Endothelial cell of umbilical vein (primary cell): ENCODE measurements around the gene LYPD4. TPM values are rescaled to one million over a fixed set of nuclear protein-coding genes. Genes with fewer than 3 reads are reported as not detected.

Source experiments
- BruUV-seq: library from RNA; stranded (reverse); fragments of 400-500 nt; replicated peaks from 2 replicates; lab custom pipeline; 2021; lab: Mats Ljungman, UMichigan
- CTCF ChIA-PET: fragments of 300-600, 350-600 bp; sonication (Branson Sonifier 250); formaldehyde crosslinking; loops from one replicate; lab custom pipeline; 2021; ENCODE audit warnings: antibody characterized with exemption, inconsistent platforms; lab: Charles Lee
- POLR2A ChIA-PET: fragments of 300-600, 350-600 bp; sonication (Branson Sonifier 250); formaldehyde crosslinking; loops from one replicate; lab custom pipeline; 2021; ENCODE audit warnings: antibody characterized with exemption, inconsistent platforms; lab: Charles Lee
- DNase-seq: peaks from one replicate; pipeline ENCODE4 v3.0.0-alpha.2; 2011; ENCODE audit warnings: low read depth, low spot score
- FAIRE-seq: peaks from 2 replicates; lab custom pipeline; 2011; peaks lifted over from hg19 to GRCh38; lab: Jason Lieb, UNC
- H2AFZ ChIP-seq: 2 replicates; pipeline ENCODE4 v1.6.0; 2012; ENCODE audit warnings: low read depth, low read length, control low read depth, inconsistent platforms
- H3K27ac ChIP-seq: 2 replicates; pipeline ENCODE4 v1.5.1; 2011; ENCODE audit warnings: low read depth, mild to moderate bottlenecking, control low read depth, low read length, moderate library complexity; ENCODE audit not compliant: insufficient read depth
- H3K27me3 ChIP-seq, 2 experiments: 2 replicates each; pipeline versions ENCODE4 v1.6.0 to v1.6.1; 2011; ENCODE audit warnings: low read length in 2 of 2, mixed read lengths in 1 of 2; ENCODE audit not compliant: control insufficient read depth in 2 of 2, insufficient read depth in 2 of 2
- H3K36me3 ChIP-seq, 2 experiments: 2 replicates in 1 of 2; 3 replicates in 1 of 2; pipeline ENCODE4 v1.5.1; 2011; ENCODE audit warnings: low read length in 2 of 2, mild to moderate bottlenecking in 1 of 2, moderate library complexity in 1 of 2; ENCODE audit not compliant: control insufficient read depth in 2 of 2, insufficient read depth in 2 of 2; ENCODE audit errors: extremely low read depth in 1 of 2
- H3K4me1 ChIP-seq: 3 replicates; pipeline ENCODE4 v1.5.1; 2011; ENCODE audit warnings: mild to moderate bottlenecking, low read length; ENCODE audit not compliant: control insufficient read depth, insufficient read depth; ENCODE audit errors: extremely low read depth
- H3K4me2 ChIP-seq: 2 replicates; pipeline ENCODE4 v1.6.1; 2011; ENCODE audit warnings: low read length, control low read depth, mixed read lengths; ENCODE audit not compliant: insufficient read depth
- H3K4me3 ChIP-seq, 3 experiments: fragments of 200-600 bp in 1 of 3; sonication (generic), shearing (Covaris generic) in 1 of 3; replicated peaks in 1 of 3; 2 replicates each; pipeline ENCODE4 v1.5.1; 2011 to 2016; ENCODE audit warnings: control low read depth in 3 of 3, low read length in 3 of 3, mild to moderate bottlenecking in 2 of 3, inconsistent platforms in 1 of 3, low read depth in 1 of 3, moderate library complexity in 1 of 3; ENCODE audit not compliant: insufficient read depth in 1 of 3
- H3K79me2 ChIP-seq: 2 replicates; pipeline ENCODE4 v1.6.0; 2012; ENCODE audit warnings: low read length, inconsistent platforms; ENCODE audit not compliant: control insufficient read depth, insufficient read depth
- H3K9ac ChIP-seq: replicated peaks from 2 replicates; pipeline ENCODE3; 2011; ENCODE audit warnings: low read length, control low read depth; ENCODE audit not compliant: insufficient read depth; ENCODE audit errors: extremely low read depth
- H3K9me1 ChIP-seq: replicated peaks from 3 replicates; pipeline ENCODE4 v1.6.0; 2011; ENCODE audit warnings: mild to moderate bottlenecking, low read length; ENCODE audit not compliant: control insufficient read depth, insufficient read depth; ENCODE audit errors: extremely low read depth
- H3K9me3 ChIP-seq: replicated peaks from 2 replicates; pipeline ENCODE4 v1.5.1; 2012; ENCODE audit warnings: low read length, inconsistent platforms; ENCODE audit not compliant: control insufficient read depth, insufficient read depth
- H4K20me1 ChIP-seq: replicated peaks from 2 replicates; pipeline ENCODE3; 2011; ENCODE audit warnings: mild to moderate bottlenecking, low read length; ENCODE audit not compliant: control insufficient read depth, insufficient read depth; ENCODE audit errors: extremely low read depth
- FOS ChIP-seq: IDR thresholded peaks from 2 replicates; pipeline ENCODE4 v1.6.1; 2011; ENCODE audit warnings: mild to moderate bottlenecking, low read length, moderate library complexity, borderline replicate concordance; ENCODE audit not compliant: insufficient read depth
- dilution Hi-C: fragments of 300-500 bp; cut with MboI; formaldehyde crosslinking; loops from one replicate; pipeline ENCODE4 v1.15.0; 2019; ENCODE audit warnings: low sequenced_read_pairs; ENCODE audit not compliant: extremely low pct_ligation_motif_present
- intact Hi-C: fragments of 100-400 bp; cut with micrococcal nuclease; formaldehyde crosslinking; loops from one replicate; pipeline ENCODE4 v1.10.0; 2022
- polyA plus RNA-seq, 4 experiments: library from polyadenylated mRNA; depleted of rRNA in 3 of 4; stranded (reverse) in 3 of 4; unstranded in 1 of 4; fragments of >200 nt; gene quantifications; 2 replicates each; pipeline versions ENCODE4 v1.2.1 to v1.2.3, GENCODE V29; 2011 to 2012; ENCODE audit warnings: missing spikeins in 1 of 4
- total RNA-seq: library from RNA; stranded (reverse); gene quantifications from 2 replicates; pipeline ENCODE4 v1.2.3, GENCODE V29; 2021
- TF ChIP-seq, protein P1 (sequence below), 2 donors: IDR thresholded peaks; 1 replicate in 1 of 2; 2 replicates in 1 of 2; pipeline ENCODE4 v1.5.1; 2011; ENCODE audit warnings: low read length in 2 of 2, mild to moderate bottlenecking in 2 of 2, moderate library complexity in 2 of 2, control low read depth in 1 of 2, inconsistent platforms in 1 of 2, low read depth in 1 of 2; ENCODE audit not compliant: insufficient read depth in 1 of 2; ENCODE audit errors: extremely low read depth in 1 of 2

LYPD4 gene
- total and polyA plus RNA-seq, 2 donors (not counting 3 experiments of a cell fraction or from before 2014, with no cell fraction given) = not detected

DNA sequence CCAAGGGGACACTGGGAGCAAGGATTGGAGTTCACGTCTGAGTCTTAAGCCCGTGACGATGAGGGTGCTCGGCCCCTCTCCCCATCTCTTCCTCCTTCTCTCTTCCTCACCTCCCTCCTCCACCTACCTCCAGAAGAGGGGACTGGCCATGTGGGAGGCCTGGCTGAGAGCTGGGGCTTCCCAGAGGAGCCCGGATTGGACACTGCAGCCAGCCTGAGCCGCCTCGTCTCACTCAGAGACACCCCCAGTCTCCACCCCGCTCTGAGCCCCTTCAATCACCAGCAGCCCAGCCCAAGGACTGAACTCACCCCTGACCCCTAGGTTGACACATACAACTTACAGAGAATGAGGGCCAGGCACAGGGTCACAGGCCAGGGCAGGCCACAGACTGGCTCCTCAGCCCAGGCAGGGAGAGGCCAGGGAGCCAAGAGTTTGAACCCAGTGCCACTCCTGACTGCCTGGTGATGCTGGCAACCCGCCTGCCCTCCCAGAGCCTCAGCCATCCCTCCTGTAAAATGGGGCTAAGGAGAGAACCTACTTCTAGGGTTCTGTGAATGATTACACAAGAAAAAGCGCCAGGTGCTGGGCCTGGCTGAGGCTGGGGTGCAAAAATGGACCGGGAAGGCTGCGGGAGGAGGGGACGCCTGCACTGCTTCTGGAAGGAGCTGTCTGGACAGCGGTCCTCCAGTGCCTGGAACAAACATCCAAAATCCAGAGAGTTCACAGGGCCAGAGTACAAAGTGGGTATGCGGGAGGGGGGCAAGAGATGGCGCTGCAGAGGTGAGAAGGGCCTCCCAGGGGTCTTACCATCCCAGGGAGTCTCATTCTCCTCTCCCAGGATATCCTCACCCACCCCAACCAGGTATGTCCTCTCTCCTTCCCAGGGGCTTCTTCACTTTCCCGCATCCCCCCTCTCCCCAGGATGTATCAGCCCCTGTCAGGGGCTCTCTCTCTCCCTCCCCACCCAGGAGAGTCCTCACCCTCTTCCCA lies 33.7 kb upstream of the LYPD4 start:
- POLR2A ChIA-PET = no interaction called here
- H2AFZ ChIP-seq = no peak overlapping the region
- no peaks in the 10 kb centered on the region for H3K9me3 ChIP-seq
- CTCF ChIA-PET = no interaction called here
- H3K9me1 ChIP-seq = no peaks in the 10 kb centered on the region
- FAIRE-seq (no peak), DNase-seq (no peak)
- H3K9ac ChIP-seq = no peak overlapping the region
- no peaks in the 10 kb centered on the region for H3K79me2 ChIP-seq
- no TSS peak for BruUV-seq
- H3K4me2 ChIP-seq = no peak overlapping the region
- no peaks in the 10 kb centered on the region for H3K36me3 ChIP-seq
- intact Hi-C loops (no loop called here), dilution Hi-C loops (no loop called here)
- H3K4me1 ChIP-seq = peaks cover 4% of the 10 kb centered on the region
- no peaks in the 10 kb centered on the region for H4K20me1 ChIP-seq
- no peak overlapping the region for H3K27ac ChIP-seq
- TF ChIP-seq, protein P1, sequence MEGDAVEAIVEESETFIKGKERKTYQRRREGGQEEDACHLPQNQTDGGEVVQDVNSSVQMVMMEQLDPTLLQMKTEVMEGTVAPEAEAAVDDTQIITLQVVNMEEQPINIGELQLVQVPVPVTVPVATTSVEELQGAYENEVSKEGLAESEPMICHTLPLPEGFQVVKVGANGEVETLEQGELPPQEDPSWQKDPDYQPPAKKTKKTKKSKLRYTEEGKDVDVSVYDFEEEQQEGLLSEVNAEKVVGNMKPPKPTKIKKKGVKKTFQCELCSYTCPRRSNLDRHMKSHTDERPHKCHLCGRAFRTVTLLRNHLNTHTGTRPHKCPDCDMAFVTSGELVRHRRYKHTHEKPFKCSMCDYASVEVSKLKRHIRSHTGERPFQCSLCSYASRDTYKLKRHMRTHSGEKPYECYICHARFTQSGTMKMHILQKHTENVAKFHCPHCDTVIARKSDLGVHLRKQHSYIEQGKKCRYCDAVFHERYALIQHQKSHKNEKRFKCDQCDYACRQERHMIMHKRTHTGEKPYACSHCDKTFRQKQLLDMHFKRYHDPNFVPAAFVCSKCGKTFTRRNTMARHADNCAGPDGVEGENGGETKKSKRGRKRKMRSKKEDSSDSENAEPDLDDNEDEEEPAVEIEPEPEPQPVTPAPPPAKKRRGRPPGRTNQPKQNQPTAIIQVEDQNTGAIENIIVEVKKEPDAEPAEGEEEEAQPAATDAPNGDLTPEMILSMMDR (IDR thresholded peaks at IDR 0.05; ENCODE audit: extremely low read depth in 1 of 2, insufficient read depth in 1 of 2, low read depth in 1 of 2, low read length in 2 of 2) = no peak
- no peak for TF ChIP-seq FOS
- H3K4me3 ChIP-seq = no peak overlapping the region
- no peaks in the 10 kb centered on the region for H3K27me3 ChIP-seq
